Muscle of arm (tissue), 12 donors: ENCODE results near the gene AEBP2. TPM values are rescaled to one million over a fixed set of nuclear protein-coding genes. Genes with fewer than 3 reads are reported as not detected.
"Not testable (repeated sequence)": the region's sequence is repeated elsewhere in the genome, so short reads cannot be mapped to it uniquely, and the experiment has no call there.

Experiments used
- DNase-seq: peaks from one replicate; pipeline ENCODE4 v3.0.0-alpha.2; 2013
- polyA plus RNA-seq, 12 donors: library from polyadenylated mRNA; unstranded; fragments of 120-200 nt; gene quantifications; one replicate each; pipeline ENCODE4 v1.2.1, GENCODE V29; 2013; ENCODE audit not compliant: insufficient read length in 12 of 12

The AEBP2 gene
- polyA plus RNA-seq, 12 donors = 30.8 to 54.9 (median 40.1) TPM; not detected in 1

- peak; percentile 58 for DNase-seq
Measured at GRCh38 chr12:19547271-19547671, 108.0 kb downstream of the AEBP2 start.

- DNase-seq = peak; percentile 37
Measured at GRCh38 chr12:19548834-19549233, 109.5 kb downstream of the AEBP2 start.

GRCh38 chr12:19550626-19551025 lies 111.3 kb downstream of the AEBP2 start:
- DNase-seq = no peak

GRCh38 chr12:19552441-19553097 lies 113.3 kb downstream of the AEBP2 start:
- DNase-seq = not testable (repeated sequence)

- DNase-seq = no peak
Measured at GRCh38 chr12:19553175-19553574, 113.9 kb downstream of the AEBP2 start.

- no peak for DNase-seq
Measured at GRCh38 chr12:19561411-19561961, 122.2 kb downstream of the AEBP2 start.
